ENCODE results near the gene AMER2. TPM values are rescaled to one million over a fixed set of nuclear protein-coding genes. Genes with fewer than 3 reads are reported as not detected.

The AMER2 gene, protein sequence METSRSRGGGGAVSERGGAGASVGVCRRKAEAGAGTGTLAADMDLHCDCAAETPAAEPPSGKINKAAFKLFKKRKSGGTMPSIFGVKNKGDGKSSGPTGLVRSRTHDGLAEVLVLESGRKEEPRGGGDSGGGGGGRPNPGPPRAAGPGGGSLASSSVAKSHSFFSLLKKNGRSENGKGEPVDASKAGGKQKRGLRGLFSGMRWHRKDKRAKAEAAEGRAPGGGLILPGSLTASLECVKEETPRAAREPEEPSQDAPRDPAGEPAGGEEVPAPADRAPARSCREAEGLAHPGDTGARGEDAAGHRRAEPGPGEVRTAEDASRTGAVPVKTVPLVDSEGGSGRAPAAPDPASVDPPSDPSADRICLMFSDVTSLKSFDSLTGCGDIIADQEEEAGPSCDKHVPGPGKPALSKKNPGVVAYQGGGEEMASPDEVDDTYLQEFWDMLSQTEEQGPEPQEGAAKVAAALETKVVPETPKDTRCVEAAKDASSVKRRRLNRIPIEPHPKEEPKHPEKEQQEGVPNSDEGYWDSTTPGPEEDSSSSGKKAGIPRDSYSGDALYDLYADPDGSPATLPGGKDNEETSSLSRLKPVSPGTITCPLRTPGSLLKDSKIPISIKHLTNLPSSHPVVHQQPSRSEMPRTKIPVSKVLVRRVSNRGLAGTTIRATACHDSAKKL
- not detected in 2 replicates for total RNA-seq

DNA sequence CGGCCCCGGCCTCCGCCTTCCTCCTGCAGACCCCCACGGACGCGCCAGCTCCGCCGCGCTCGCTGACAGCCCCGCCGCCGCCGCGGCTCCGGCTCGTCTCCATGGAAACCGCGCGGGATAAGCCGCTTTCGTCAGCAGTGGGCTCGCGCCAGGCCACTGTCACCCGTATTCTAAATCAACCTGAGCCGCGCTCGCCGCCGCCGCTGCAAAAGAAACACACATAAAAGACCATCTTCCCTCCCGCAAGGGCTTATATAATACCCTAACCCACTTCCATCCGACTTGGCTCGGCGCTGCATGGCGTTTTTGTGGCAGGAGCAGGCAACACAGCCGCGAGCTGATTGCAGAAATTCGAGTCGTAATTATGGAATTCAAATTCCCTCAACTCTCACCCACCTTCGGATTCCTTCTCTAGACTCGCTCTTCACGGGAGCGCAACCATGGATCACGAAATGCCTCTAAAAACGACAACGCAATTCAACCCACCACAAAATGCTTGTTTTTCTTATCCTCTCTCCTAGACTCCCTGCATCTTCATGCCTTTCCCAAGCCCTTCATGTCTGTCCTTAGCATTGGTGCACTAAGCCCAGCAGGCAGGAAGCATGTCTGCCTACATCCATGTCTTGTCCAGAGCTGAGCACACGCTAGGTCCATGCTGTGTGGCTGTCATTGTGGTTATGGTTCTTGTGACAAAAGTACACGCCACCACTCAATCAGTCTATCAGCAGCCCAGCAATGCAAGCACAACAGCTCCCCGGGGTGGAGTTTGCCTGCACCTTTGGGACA is at the start of gene AMER2:
Gene AMER2 (minus strand): TSS at position 772 of the 786 bp plus-strand sequence. CDS start 669 bp downstream, at position 103.
- intact Hi-C loops (cut with micrococcal nuclease), result no loop called here

DNA sequence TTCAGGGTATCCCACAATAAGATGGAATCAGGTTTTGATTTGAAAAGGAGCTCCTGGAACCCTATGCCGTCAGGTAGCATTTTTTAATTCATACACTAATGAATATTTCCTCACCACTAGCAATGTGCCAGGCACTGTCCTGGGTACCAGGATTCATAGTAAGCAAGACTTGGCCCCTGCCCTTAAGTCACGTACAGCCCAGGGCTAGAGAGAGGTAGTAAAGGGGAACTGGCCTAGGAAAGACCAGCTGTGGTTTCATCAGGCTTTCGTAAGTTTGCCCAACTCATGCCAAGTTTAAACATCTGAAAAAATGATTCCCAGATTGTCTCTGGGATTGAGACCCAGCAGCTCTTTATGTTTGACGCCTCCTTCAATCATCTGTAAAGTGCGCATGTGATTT is 45.9 kb upstream of the AMER2 start:
- intact Hi-C loops (cut with micrococcal nuclease), result no loop called here

DNA sequence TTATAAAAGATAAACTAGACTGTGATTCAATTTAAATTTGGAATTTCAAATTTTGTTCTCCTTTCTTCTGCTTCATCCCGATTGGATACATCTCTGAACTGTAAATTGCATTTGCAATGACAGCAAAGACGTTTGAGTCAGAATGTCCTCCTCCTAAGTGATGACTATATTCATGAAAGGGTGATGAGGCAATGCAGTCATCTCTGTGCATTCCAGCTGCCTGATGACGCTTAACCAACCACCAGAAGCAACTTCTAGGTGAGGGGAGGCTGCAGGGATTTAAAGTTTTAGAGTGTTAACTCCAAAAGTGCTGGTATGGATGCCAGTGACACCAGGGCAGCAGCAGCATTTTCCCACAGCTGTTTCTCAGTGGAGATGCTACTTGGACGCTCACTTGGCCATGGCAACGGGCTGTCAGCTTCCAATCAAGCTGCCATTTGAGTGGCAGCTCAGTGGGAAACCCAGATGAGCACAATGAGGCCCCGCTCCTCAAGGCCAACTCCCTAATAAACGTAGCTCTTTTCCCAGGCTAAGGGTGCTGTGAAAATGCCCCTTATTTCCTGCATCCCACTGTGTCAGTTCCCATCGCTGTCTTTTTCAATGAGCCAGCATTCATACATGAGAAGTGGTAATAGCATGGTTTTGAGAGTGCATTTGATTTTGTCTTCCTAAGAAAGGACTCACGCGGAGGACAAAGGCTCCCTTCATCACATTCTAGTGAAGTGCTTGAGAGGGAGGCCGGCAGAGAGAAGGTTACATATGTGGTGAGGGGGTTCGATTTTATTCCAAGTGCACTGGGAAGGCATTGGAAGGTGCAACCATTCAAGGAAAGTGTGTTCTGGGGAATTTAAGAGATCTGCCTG is 45.2 kb upstream of the AMER2 start:
- intact Hi-C loops (cut with micrococcal nuclease), result no loop called here

DNA sequence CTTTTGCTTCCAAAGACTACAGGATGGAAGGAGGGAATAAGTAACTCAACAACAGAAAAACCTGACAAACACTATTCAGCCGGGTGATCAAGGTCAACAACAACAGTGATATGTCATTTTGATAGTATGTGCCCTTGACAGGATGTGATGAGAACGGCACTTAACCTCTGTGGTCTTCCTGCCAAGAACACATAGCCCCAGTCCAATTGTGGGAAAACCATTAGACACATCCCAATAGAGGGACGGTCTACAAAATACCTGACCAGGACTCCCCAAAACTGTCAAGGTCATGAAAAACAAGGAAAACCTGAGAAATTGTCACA is 43.1 kb upstream of the AMER2 start:
- intact Hi-C loops (cut with micrococcal nuclease), result no loop called here

DNA sequence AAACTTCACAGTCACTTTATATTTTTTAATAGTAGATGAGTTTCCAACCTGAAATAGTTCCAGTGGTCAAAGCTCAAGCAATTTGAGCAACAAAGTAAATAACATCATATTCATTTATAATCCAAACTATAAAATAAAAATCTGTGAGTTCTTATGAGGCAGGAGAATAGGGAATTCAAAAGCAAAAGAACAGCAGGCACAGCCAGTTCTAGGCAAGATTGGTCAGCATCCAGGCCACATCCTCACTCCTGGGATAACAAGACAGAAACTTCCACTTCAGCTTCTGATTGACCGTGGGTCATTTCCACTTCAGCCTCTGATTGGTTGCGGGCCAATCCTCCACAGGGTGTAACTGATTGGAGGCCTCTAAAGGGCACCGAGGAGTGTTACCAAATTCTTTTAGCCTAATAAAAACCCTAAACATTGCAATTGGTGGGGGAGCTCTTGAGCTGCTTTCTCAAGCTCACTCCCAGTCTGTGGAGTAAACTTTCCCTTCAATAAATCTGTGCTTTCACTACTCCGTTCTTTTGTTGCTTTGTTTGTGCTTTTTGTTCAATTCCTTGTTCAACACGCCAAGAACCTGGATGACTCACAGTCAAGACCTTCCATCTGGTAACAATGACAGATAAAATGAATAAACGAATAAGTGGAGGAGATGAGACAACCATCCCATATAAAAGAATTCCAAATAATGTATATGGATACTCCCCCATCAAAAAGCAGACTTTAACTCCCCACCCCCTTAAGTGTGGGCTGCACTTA is 42.6 kb upstream of the AMER2 start:
- intact Hi-C loops (cut with micrococcal nuclease), result no loop called here

DNA sequence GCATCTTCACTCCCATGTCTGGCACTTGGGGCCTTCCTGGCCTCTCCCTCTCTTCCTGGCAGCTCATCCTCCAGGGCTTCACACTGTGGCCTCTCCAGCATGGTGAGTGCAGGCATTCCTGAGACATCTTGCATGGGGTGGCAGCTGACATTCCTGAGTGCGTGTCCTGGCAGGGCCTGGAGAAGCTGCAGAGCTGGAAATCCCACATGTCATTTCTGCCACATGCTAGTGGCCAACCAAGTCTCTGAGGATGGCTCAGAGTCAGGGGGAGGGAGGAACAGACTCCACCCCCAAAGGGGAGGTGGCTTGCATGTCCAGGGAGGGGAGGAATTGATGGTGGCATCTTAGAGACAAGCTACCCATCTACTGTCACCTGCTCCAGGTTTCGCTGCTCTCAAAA is 41.6 kb upstream of the AMER2 start:
- intact Hi-C loops (cut with micrococcal nuclease), result no loop called here

DNA sequence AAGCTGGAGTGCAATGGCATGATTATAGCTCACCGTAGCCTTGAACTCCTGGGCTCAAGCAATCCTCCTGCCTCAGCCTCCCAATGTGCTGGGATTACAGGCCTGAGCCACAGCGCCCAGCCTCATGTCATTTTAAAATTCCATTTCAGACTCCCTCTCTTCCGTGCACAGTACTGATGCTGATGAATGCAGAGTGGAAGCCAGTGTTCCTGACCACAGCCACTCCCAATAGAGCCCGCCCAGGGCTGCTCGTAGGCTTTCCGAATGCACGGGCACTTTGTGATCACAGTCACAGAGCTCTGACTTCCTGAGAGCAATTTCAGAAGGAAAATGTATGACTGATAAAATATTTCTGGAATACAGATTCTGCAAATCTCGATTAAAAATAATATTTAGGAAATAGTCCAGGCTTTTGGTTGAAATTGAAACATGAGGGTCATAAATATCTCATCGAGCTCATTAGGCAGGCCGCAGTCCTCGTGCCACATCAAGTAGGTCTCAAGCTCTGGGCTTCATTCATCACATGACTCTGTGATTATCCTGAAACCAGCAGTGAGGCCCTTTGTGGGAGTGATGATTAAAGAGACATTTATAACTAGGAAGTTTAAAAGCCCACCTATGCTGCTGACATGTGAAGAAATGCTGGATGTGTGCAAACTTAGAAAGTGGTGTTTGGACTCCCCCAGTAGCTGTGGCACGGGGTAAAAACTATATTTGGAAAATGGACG is 38.9 kb upstream of the AMER2 start:
- intact Hi-C loops (cut with micrococcal nuclease), result no loop called here

DNA sequence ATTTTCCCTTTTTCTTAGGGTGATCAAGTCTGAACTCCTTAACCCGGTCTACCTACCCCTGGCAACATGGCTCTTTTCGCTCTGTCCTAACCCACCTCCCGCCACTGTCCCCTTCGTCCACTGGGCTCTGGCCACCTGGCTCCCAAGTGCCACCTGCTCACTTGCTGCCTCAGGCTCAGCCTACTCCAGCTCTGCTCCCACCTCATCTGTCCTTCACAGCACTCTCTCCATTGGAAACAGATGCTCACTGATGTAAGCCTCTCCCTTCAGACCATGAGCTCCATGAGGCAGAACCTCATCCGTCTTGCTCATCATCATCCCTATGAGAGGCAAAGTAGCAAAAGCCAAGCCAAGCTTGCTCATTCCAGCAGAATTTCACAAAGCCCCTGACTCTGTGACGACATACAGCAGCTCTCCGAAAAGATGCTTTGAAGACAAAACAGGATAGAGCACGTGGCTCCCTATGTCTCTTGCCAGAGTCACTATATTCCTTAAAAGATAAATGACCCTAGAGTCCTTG is 35.3 kb upstream of the AMER2 start:
- intact Hi-C loops (cut with micrococcal nuclease), result no loop called here

DNA sequence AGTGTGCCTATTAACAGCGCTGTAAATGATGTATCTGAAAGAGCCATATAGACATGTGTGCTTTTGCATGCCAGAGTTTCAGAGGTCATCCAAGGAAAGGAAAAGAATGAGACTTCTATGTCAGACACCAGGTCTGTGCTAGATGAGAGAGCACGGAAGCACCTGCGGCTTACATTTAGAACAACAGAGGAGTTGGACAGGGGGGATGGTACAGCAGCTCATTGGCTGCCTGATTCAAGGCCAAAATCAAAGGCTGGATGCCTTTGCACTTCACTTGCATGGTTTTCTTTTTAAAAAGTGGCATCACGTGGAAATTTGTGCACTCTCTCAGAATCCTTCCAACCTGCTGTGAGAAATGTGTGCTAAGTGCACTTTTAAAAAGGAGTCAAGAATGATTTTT is 32.8 kb upstream of the AMER2 start:
- intact Hi-C loops (cut with micrococcal nuclease), result no loop called here

DNA sequence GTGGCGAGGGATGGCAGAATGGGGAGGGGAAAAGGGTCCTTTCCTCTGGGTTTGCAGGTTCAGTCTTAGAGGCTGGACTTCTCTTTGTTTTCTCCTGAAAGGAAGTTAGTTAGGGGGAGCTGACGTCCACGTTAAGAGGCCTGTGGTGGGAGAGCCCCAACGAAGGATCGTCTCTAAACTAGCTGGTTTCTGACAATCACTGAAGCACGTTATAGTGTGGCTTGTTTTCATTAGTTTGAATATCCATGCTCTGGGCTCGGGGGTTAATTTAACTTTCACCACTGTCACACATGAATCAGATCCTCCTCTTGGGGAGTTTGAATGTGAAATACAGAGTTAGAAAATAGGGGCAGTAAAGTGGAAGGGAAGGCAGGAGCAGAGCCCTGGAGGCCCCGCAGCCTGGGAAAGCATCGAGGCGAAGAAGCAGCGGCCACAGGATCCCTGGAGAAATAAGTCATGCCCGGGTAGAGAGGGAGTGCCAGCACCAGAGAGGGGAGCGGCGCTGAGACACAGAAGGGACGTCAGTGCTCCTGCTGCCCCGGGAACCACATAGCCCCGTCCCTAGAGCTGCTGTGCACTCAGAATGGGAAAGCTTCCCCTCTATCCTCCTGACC is 31.1 kb upstream of the AMER2 start:
- intact Hi-C loops (cut with micrococcal nuclease), result no loop called here

DNA sequence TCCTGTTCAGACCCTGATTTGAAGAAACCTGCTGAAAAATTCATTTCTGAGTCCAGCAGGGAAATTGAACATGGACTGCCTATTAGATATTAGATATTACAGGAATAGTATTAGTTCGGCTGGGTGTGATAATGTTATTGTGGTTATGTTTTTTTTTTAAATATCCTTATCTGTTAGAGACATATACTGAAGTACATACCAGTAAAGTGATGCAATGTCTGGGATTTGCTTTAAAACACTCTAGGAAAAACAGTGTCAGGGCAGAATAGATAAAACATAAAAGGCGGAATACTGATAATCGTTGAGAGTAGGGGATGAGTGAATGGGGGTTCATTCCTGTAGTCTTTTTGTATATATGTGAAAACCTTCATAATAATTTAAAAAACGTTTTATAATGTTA is 28.7 kb upstream of the AMER2 start:
- intact Hi-C loops (cut with micrococcal nuclease), result no loop called here

DNA sequence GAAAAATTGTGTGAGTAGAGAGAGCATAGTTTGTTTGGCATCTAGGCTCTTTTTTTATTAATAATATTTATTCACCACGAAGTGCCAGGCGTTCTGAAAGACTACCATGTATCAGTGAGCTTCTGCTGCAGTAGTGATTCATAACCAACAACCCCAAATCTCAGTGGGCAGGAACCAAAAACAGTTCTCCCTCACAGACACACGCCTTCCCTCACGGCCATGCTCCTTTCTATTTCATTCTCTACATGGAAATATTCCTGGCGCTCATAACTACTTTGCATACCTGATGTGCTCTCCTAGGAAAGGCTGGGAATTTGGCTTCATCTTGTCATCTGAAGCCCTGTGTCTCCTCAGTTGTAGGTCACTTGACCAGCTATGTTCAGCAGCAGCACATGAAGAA is 26.6 kb upstream of the AMER2 start:
- intact Hi-C loops (cut with micrococcal nuclease), result no loop called here

DNA sequence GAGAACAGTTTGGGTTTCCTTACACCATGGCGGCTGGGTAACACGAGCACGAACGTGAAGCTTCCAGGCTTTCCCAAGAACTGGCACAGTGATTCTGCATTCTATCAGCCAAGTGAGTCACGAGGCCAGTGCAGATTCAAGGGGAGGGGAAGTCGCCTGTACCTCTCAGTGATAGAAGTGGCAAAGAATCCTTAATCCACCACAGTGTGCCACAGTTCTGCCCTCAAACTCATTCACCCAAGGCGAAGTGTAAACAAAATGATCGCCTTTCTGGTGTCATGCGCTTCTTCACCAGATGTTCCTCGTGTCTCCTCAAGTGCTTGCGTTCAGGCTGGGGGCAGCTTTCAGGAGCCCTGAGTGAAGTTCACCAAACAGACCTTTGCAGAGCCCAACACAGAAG is 24.9 kb upstream of the AMER2 start:
- intact Hi-C loops (cut with micrococcal nuclease), result no loop called here

DNA sequence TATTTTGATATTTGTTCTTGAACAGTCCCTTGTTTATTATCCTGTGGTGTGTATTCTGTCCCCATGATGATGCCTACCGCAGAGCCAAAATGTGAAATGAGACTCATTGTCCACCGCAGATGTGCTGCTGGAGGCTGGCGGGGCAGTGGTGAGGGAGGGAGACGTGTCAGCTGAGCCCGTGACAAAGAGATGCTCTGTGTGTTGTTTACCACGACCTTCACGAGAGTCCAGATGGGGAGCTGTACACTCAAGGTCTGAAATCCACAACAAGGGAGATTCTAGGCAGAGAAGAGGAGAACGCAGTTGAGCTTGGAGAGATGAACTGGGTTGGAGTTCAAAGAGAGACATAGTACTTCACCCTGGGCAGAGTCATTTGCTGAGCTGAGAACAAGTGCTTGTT is 20.8 kb upstream of the AMER2 start:
- intact Hi-C loops (cut with micrococcal nuclease), result no loop called here

DNA sequence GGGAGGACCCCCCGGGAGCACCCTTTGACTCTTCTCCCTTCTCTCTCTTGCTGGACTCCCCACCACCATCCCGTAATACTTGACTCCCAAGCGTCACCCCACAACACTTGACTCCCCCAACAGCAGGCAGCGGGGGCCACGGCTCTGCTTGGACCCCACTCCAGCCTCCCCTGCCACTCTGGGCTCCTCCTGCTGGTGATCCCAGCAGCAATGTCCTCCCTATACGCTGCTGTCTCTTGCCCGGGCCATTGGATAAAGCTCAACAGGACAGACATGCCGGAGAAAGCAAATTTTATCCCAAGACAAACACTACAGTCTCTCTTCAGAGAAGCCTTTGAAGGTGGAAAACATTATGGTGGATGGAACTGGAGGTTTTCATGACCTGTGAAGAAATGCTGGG is 20.4 kb upstream of the AMER2 start:
- intact Hi-C loops (cut with micrococcal nuclease), result no loop called here

DNA sequence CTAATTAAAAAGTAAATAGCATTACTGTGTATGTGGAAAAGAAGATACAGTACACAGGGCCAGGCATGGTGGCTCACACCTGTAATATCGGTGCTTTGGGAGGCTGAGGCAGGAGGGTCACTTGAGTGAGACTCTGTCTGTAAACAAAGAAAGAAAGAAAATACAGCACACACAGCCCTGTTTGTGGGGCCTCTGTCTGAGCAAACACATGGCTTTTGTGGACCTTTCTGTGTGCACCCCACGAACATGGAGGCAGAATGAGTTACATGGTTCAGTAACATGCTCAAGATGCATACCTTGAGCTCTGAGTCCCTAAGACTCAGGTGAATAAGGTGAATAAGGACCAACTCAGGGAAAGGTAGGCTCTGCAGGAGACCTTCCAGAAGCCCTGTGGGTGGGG is 20.0 kb upstream of the AMER2 start:
- intact Hi-C loops (cut with micrococcal nuclease), result no loop called here

DNA sequence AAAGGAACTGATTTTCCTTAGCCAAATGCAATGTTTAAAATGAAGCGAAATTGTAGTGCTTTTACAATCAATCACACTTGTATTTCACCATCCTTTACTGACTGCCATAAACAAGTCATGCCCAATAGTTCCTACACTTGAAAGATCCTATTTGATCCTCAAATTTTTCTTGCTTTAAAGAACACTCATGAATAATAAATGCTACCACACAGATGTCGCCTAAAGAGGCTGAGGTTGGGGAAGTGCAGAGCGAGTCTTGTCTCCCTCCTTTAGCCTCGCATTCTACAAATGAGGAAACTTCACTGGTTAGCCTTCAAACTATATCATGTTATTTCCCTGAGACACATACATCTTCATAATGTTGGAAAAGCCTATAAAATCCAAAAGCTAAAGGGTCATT is 18.7 kb upstream of the AMER2 start:
- intact Hi-C loops (cut with micrococcal nuclease), result no loop called here

DNA sequence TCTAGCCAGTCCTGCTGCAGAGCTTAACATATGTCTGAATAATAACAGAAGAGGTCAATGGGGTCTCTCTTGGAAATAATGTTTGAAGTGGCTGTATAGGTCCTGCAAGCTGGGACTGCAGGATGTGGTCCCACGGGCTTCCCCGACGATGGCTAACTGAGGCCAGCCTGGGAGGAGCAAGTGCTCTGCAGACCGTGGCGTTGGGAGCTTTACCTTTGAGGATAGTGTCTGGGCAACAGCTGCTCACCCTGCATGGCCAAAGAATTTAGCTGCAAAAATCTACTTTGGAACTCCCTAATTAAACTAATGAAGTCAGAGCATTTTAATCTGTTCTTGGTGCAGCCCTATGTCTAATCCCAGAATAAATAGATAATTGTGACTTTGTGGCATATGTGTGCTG is 18.2 kb upstream of the AMER2 start:
- intact Hi-C loops (cut with micrococcal nuclease), result no loop called here

DNA sequence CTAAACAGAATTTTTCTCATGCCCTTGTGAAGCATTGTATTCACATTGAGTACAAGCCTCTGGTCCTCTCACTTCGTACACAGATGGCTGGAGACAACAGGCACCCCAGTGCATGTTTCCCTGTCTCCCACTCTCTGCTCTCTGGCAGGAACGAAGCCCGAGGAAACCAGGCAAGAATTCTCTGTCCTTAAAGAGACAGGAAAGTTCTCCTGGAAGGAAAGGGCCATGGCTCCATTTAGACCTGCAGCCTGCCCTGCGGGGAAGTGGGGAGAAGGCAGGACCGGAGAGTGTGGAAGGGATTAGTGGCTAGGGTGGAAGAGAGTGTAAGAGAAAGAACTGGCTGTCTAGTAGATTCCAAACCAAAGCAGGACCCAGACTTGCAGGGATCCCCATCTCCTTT is 15.5 kb upstream of the AMER2 start:
- intact Hi-C loops (cut with micrococcal nuclease), result no loop called here
